HepG2 (cell line): ENCODE measurements around the gene C19orf73. TPM values are rescaled to one million over a fixed set of nuclear protein-coding genes. Genes with fewer than 3 reads are reported as not detected.

Experiments
- CREB1 ChIP-seq, 2 experiments: fragments of 450-650 bp in 1 of 2; IDR thresholded peaks; 2 replicates each; pipeline ENCODE4 v1.6.1; 2016 to 2017; ENCODE audit warnings: control low read depth in 1 of 2, mild to moderate bottlenecking in 1 of 2, missing compliant biosample characterization in 1 of 2, missing genetic modification characterization in 1 of 2
- DRAP1 ChIP-seq: IDR thresholded peaks from 2 replicates; pipeline ENCODE4 v1.6.1; 2016; ENCODE audit warnings: missing genetic modification reagents, missing compliant biosample characterization
- GZF1 ChIP-seq: sonication (generic); formaldehyde crosslinking; IDR thresholded peaks from 2 replicates; pipeline ENCODE4 v1.5.1; 2020; ENCODE audit warnings: mild to moderate bottlenecking, missing genetic modification reagents
- HES4 ChIP-seq: sonication (generic); formaldehyde crosslinking; IDR thresholded peaks from 2 replicates; pipeline ENCODE4 v1.9.0; 2021; ENCODE audit warnings: mild to moderate bottlenecking, missing genetic modification reagents, borderline replicate concordance
- MTA1 ChIP-seq: sonication (generic); formaldehyde crosslinking; IDR thresholded peaks from 2 replicates; pipeline ENCODE4 v1.4.0; 2020; ENCODE audit warnings: missing genetic modification reagents, mild to moderate bottlenecking, borderline replicate concordance
- PRDM15 ChIP-seq: sonication (generic); formaldehyde crosslinking; IDR thresholded peaks from 2 replicates; pipeline ENCODE4 v1.4.0; 2020; ENCODE audit warnings: missing genetic modification reagents
- RBM39 ChIP-seq: fragments of 200-400 bp; formaldehyde crosslinking; IDR thresholded peaks from one replicate; pipeline ENCODE4 v1.6.1; 2018; ENCODE audit warnings: antibody characterized with exemption, mild to moderate bottlenecking, low read depth, low read length; ENCODE audit not compliant: poor library complexity, severe bottlenecking
- TEF ChIP-seq: sonication (generic); formaldehyde crosslinking; IDR thresholded peaks from 2 replicates; pipeline ENCODE4 v1.5.0; 2020; ENCODE audit warnings: missing genetic modification reagents
- TFDP1 ChIP-seq: IDR thresholded peaks from 2 replicates; pipeline ENCODE4 v1.6.1; 2016; ENCODE audit warnings: missing compliant biosample characterization, missing genetic modification reagents, borderline replicate concordance
- ZBTB33 ChIP-seq: sonication (generic); formaldehyde crosslinking; IDR thresholded peaks from 2 replicates; pipeline ENCODE4 v1.4.0; 2020; ENCODE audit warnings: missing genetic modification reagents
- ZNF142 ChIP-seq: sonication (generic); formaldehyde crosslinking; IDR thresholded peaks from 2 replicates; pipeline ENCODE4 v1.4.0; 2020; ENCODE audit warnings: missing genetic modification reagents
- ZNF672 ChIP-seq: sonication (generic); formaldehyde crosslinking; IDR thresholded peaks from 2 replicates; pipeline ENCODE4 v1.8.1; 2022; ENCODE audit warnings: missing genetic modification reagents
- polyA plus RNA-seq, 8 experiments: library from polyadenylated mRNA; depleted of rRNA in 3 of 8; stranded (reverse) in 7 of 8; unstranded in 1 of 8; fragments of >200 nt; fragmentation: Illumina TruSeq in 4 of 8; extraction: Trizol in 4 of 8; gene quantifications; 2 replicates each; pipeline versions ENCODE4 v1.2.1 to v1.2.3, GENCODE V29; 2011 to 2016; ENCODE audit warnings: low read depth in 4 of 8, missing spikeins in 1 of 8, mixed read lengths in 1 of 8; ENCODE audit not compliant: insufficient read depth in 1 of 8
- total RNA-seq, 5 experiments: library from RNA; depleted of rRNA; stranded (reverse); fragments of >200 nt; fragmentation: Illumina TruSeq; extraction: Trizol; gene quantifications; 2 replicates each; pipeline ENCODE4 v1.2.3, GENCODE V29; 2016; ENCODE audit warnings: low read depth in 1 of 5

Gene C19orf73
- total and polyA plus RNA-seq, 2 of the 13 experiments (the other 11 are each of a cell fraction or from before 2014, with no cell fraction given), result 1.4 to 1.5 TPM

GRCh38 chr19:49118565-49119410 lies at the start of gene C19orf73 (continued):
- TF ChIP-seq RBM39, result peak; percentile 42
- TF ChIP-seq TFDP1 (CRISPR knock-in tag), result peak; percentile 94; the same call in 1 of the 2 replicates
- peak; percentile 91 for TF ChIP-seq MTA1
- TF ChIP-seq GZF1 (CRISPR knock-in tag), result no peak
- 0 out of 2 replicates have a peak, but pooled peaks have one; percentile 29 for TF ChIP-seq PRDM15 (CRISPR knock-in tag)
- TF ChIP-seq CREB1 (IDR thresholded peaks at IDR 0.05), result peak; percentile 76
- no peak for TF ChIP-seq CREB1 (CRISPR knock-in tag; IDR thresholded peaks at IDR 0.05)
- TF ChIP-seq DRAP1, result no peak
- TF ChIP-seq HES4 (CRISPR knock-in tag), result peak; percentile 49; the same call in 1 of the 2 replicates
- TF ChIP-seq ZNF142 (CRISPR knock-in tag), result peak; percentile 55
- 0 out of 2 replicates have a peak, but pooled peaks have one; percentile 25 for TF ChIP-seq ZBTB33 (CRISPR knock-in tag)
- TF ChIP-seq ZNF672 (CRISPR knock-in tag), result no peak
- TF ChIP-seq TEF (CRISPR knock-in tag), result peak; percentile 74; the same call in 1 of the 2 replicates
